Measurements from ENCODE around the gene DHRSX.
"Not testable (repeated sequence)": the region's sequence is repeated elsewhere in the genome, so short reads cannot be mapped to it uniquely, and the experiment has no call there.

The DHRSX gene

DNA sequence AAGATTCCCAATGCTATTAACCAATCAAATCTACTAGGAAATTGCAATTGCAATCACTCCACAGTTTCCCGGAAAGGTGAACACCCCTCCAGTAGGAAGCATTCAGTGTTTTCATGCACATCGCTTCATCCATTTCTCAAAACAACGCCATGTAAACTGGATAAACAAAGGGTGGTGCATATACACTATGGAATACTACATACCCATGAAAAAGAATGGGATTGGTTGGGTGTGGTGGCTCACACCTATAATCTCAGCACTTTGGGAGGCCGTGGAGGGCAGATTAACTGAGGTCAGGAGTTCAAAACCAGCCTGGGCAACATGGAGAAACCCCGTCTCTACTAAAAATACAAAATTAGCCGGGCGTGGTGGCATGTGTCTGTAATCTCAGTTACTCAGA lies 29.1 kb downstream of the DHRSX start:
- no peak for DNase-seq

DNA sequence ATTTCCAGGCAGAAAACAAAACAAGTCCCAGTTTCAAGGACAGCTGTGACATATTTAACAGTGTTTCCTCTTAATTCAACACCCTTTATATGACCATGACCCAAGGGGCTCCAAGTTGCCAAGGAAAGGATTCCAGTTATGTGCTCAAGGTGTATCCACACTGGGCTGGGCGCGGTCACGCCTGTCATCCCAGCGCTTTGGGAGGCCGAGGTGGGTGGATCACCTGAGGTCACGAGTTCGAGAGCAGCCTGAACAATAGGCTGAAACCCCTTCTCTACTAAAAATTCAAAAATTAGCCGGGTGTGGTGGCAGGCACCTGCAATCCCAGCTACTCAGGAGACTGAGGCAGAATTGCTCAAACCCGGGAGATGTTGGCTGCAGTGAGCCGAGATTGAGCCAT lies 29.6 kb downstream of the DHRSX start:
- not testable (repeated sequence) for DNase-seq

DNA sequence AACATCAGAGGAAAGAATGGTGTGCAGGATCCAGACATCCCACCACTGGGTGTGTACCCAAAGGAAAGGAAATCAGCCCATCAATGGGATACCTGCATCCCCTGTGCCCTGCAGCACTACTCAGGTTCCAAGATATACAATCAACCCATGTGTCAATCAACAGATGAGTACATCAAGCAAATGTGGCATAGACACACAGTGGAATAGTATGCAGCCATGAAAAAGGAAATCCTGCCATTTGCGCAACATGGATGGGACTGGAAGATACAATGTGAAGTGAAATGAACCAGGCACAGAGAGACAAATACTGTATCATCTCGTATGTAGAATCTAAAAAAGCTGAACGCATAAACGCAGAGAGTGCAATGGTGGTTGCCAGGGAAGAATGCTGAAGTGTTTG lies 30.9 kb downstream of the DHRSX start:
- DNase-seq, result not testable (repeated sequence)

DNA sequence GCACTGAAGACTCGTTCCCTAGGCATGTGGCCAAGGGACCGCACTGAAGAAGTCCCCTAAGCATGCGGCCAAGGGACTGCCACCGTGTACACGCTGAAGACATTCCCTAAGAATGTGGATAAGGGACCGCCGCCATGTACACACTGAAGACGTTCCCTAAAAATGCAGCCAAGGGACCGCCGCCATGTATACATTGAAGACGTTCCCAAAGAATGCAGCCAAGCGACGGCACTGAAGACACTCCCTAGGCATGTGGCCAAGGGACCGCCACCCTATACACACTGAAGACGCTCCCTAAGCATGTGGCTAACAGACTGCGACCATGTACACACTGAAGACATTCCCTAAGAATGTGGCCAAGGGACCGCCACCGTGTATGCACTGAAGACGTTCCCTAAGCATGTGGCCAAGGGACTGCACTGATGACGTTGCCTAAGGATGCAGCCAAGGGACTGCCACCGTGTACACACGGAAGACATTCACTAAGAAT lies 31.5 kb downstream of the DHRSX start:
- DNase-seq, result no peak

DNA sequence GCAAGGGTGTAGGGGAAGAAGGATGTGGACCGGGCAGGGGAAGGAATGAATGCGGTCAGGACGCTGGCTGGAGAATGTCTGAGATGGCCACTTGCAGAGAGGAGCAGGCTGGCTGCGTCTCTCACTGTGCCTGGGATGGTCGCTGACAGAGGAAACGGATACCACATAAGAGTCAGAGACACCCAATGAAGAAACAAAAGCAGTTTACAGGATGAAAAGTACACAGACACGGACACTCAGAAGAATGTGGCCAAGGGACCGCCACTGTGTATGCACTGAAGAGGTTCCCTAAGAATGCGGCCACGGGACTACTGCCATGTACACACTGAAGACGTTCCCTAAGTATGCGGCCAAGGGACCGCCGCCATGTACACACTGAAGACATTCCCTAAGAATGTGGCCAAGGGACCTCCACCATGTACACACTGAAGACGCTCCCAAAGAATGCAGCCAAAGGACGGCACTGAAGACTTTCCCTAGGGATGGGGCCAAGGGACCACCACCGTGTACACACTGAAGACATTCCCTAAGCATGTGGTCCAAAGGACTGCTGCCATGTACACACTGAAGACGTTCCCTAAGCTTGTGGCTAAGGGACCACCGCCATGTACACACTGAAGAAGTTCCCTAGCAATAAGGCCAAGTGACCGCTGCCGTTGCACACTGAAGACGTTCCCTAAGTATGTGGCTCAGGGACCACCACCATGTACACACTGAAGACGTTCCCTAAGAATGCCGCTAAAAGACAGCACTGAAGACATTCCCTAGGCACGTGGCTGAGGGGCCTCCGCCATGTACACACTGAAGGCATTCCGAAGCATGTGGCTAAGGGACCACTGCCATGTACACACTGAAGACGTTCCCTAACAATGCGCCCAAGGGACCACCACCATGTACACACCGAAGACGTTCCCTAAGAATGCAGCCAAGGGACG lies 32.2 kb downstream of the DHRSX start:
- no peak for DNase-seq

DNA sequence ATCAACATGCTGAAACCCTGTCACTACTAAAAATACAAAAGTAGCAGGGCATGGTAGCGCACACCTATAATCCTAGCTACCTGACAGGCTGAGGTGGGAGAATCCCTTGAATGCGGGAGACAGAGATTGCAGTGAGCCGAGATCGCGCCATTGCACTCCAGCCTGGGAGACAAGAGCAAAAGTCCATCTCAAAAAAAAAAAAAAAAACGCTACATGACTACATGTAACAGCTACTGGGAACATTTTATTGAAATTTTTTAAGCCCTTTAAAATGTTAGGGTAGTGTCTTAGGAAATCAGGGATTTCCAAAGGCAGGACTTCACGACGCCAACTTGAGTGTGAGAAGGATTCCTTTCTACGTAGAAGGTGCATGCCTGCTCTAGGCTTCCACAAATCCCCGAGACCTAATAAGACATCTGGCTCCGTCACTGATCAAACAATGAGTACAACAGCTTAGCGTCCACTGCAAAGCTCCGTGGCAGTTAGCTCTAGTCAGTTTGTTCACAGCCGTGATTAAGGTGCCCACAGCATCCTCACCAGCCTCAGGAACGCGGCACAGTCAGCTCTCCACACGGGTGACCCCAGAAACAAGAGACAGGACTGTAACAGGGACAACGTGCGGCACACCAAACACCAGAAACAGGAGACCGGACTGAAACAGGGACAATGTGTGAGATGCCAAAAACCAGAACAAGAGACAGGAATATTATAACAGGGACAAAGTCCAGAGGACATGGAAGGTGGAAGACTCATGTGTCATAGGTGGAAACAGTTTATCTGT lies 33.7 kb downstream of the DHRSX start:
- no peak for DNase-seq

DNA sequence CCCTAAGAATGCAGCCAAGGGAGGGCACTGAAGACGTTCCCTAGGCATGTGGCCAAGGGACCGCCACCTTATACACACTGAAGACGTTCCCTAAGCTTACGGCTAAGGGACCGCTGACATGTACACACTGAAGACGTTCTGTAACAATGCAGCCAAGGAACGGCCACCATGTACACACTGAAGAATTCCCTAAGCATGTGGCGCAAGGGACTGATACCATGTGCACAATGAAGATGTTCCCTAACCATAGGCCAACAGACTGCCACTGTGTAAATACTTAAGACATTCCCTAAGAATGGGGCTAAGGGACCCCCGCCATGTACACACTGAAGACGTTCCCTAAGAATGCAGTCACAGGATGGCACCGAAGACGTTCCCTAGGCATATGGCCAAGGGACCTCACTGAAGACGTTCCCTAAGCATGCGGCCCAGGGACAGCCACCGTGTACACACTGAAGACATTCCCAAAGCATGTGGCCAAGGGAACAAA lies 36.1 kb downstream of the DHRSX start:
- no peak for DNase-seq

DNA sequence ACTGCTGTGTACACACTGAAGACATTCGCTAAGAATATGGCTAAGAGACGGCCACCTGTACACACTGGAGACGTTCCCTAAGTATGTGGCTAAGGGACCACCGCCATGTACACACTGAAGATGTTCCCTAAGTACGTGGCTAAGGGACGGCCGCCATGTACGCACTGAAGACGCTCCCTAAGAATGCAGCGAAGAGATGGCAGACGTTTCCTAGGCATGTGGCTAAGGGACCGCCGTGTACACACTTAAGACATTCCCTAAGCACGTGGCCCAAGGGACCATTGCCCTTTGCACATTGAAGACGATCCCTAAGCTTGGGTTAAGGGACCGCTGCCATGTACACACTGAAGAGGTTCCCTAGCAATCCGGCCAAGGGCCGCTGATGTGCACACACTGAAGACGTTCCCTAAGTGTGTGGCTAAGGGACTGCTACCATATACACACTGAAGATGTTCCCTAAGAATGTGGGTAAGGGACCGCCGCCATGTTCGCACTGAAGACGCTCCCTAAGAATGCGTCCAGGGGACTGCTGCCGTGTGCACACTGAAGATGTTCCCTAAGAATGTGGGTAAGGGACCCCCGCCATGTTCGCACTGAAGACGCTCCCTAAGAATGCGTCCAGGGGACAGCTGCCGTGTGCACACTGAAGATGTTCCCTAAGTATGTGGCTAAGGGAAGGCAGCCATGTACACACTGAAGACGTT lies 36.7 kb downstream of the DHRSX start:
- no peak for DNase-seq

DNA sequence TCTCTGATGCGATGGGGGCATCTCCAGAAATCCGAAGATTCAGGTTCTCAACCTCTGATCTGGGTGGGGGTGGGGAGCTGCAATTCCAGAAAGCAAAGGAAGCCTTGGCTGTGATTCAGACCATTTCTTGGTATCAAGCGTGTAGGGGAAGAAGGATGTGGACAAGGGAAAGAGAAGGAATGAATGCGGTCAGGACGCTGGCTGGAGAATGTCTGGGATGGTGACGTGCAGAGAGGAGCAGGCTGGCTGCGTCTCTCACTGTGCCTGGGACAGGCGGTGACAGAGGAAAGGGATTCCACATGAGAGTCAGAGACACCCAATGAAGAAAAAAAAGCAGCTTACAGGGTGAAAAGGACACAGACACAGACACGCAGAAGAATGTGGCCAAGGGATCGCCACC lies 37.3 kb downstream of the DHRSX start:
- DNase-seq, result not testable (repeated sequence)

DNA sequence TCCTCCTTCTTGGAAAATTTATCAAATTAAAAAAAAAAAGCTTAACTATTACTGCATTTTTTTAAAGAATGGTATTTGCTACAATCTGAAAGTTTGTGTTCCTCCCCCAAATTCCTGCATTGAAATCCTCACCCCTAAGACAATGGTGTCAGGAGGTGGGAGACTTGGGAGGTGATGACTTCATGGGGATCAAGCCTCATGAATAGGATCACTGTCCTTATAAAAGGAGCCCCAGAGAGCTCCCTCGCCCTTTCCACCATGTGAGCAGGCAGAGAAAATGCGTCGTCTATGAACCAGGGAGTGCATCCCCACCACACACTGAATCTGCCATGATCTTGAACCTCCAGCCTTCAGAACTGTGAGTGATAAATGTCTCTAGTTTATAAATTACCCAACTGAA lies 38.0 kb downstream of the DHRSX start:
- no peak for DNase-seq

DNA sequence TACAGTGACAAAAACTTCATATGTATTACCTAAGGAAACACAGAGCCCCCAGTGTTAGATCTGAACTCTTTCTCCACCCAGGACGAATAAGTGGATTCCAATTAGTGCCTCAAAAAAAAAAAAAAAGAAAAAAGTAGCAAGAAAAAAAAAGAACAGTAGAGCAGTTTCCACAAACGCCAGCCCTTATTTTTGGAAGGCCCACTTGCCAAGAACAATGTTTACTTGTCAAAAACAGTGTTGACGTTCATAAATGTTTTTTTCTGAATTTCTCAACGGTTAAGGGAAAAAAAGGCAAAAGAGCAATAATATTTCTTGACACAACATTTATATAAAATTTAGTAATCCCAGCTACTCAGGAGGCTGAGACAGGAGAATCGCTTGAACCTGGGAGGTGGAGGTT lies 38.7 kb downstream of the DHRSX start:
- no peak for DNase-seq

DNA sequence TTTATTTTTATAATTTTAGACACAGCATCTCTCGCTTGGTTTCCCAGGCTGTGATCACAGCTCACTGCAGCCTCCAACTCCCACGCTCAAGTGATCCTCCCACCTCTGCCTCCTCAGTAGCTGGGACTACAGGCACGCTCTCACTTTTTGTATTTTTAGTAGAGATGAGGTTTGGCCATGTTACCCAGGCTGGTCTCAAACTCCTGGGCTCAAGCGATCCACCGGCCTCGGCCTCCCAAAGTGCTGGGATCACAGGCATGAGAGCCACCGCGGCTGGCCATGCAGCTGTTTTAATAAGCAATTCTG lies 39.1 kb downstream of the DHRSX start:
- DNase-seq, result no peak

DNA sequence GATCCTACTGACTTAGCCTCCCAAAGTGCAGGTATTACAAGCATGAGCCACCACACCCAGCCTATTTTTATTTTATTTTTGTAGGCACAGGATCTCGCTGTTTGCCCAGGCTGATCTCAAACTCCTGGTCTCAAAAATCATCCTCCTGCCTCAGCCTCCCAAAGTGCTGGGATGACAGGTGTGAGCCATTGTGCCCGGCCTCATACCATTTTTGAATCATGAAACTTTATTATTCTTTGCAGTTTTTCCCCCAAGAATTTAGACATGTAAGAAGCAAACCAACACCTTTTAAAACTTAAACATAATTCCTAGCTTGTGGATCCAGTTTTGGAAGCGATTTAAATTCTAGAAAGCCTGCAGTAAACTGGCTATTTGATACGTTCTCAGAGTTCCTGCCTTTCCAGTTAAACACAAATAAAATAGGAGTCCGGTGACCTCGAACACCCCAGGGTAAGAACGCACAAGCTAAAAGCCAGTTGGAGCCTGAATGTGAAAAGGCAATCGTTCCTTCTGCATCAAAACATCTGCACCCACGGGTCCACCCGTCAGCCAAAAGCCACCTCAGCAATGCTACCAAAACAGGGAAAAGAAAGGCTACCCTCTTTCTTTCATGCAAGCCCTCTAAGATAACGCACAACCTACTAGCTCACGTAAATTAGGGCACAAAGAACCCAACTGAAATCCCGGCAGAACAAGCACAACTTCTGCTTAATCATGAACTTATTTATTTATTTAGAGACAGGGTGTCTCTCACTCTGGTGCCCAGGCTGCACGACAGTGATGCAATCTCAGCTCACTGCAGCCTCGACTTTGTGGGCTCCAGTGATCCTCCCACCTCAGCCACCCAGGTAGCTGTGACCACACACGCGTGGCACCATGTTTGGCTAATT lies 39.7 kb downstream of the DHRSX start:
- DNase-seq, result not testable (repeated sequence)

DNA sequence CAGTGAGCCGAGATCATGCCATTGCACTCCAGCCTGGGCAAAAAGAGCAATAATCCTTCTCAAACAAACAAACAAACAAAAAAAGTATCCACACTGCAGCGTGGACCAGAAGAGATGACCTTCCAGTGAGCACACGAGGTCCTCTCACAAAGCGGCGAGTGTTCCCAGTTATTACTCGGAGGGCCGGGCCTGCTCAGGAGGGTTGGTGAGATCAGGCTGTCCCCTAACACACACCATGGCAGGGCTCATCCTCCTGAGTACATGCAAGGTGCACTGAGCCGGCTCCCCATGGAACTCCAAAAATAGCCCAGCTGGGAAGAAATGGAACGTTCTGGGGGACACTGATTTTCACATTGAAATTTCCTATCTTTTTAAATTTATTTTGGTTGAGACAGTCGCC lies 40.7 kb downstream of the DHRSX start:
- not testable (repeated sequence) for DNase-seq

DNA sequence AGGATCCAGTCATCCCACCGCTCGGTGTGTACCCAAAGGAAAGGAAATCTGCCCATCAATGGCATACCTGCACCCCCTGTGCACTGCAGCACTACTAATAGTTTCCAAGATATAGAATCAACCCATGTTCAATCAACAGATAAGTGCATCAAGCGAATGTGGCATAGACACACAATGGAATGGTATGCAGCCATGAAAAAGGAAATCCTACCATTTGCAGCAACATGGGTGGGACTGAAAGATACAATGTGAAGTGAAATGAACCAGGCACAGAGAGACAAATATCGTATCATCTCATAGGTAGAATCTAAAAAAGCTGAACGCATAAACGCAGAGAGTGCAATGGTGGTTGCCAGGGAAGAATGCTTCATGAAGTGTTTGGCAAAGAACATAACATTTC lies 42.5 kb downstream of the DHRSX start:
- DNase-seq, result no peak

DNA sequence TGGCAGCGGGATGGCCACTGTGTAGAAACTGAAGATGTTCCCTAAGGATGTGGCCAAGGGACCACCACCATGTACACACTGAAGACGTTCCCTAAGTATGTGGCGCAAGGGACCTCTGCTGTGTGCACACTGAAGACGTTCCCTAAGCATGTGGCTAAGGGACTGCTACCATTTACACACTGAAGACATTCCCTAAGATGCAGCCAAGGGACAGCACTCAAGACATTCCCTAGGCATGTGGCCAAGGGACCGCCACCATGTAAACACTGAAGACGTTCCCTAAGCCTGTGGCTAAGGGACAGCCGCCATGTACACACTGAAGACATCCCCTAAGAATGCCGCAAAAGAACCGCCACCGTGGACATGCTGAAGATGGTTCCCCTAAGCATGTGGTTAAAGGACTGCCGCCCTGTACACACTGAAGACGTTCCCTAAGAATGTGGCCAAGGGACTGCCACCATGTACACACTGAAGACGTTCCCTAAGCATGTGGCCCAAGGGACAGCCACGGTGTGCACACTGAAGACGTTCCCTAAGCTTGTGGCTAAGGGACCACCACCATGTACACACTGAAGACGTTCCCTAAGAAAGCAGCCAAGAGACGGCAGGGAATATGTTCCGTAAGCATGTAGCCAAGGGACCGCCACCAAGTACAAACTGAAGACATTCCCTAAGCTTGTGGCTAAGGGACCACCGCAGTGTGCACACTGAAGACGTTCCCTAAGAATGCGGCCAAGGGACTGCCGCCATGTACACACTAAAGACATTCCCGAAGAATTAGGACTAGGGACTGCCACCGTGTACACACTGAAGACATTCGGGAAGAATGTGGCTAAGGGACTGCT lies 43.3 kb downstream of the DHRSX start:
- DNase-seq, result no peak

DNA sequence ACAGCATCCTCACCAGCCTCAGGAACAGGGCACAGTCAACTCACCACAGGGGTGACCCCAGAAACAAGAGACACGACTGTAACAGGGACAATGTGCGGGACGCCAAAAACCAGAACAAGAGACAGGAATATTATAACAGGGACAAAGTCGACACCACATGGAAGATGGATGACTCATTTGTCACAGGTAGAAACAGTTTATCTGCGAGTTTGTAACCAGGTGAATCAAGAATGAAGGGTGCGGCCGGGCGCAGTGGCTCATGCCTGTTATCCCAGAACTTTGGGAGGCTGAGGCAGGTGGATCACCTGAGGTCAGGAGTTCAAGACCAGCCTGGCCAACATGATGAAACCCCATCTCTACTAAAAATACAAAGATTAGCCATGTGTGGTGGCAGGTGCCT lies 44.7 kb downstream of the DHRSX start:
- not testable (repeated sequence) for DNase-seq

DNA sequence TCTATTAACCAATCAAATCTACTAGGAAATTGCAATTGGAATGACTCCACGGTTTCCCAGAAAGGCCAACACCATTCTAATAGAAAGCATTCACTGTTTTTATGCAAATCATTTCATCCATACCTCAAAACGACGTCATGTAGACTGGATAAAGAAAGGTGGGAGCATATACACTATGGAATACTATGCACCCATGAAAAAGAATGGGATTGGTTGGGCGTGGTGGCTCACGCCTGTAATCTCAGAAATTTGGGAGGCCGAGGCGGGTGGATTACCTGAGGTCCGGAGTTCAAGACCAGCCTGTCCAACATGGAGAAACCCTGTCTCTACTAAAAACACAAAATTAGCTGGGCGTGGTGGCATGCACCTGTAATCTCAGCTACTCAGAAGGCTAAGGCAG lies 46.2 kb downstream of the DHRSX start:
- DNase-seq, result not testable (repeated sequence)

DNA sequence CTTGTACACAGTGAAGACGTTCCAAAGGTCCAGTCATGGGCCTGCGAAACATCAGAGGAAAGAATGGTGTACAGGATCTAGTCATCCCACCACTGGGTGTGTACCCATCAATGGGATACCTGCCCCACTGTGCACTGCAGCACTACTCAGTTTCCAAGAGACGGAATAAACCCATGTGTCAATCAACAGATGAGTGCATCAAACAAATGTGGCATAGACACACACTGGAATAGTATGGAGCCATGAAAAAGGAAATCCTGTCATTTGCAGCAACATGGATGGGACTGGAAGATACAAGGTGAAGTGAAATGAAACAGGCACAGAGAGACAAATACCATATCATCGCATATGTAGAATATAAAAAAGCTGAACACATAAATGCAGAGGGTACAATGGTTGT lies 48.0 kb downstream of the DHRSX start:
- DNase-seq, result no peak

DNA sequence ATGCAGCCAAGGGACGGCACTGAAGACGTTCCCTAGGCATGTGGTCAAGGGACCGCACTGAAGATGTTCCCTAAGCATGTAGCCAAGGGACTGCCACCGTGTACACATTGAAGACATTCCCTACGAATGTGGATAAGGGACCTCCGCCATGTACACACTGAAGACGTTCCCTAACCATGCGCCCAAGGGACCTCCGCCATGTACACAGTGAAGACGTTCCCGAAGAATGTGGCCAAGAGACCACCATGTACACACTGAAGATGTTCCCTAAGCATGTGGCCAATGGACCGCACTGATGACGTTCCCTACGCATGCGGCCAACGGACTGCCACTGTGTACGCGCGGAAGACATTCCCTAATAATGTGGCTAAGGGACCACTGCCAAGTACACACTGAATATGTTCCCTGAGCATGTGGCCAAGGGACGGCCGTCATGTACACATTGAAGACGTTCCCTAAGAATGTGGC lies 48.4 kb downstream of the DHRSX start:
- no peak for DNase-seq
